Fibroblast of the aortic adventitia (primary cell): ENCODE data around the gene CDH12. TPM values are rescaled to one million over a fixed set of nuclear protein-coding genes. Genes with fewer than 3 reads are reported as not detected.

Experiments
- DNase-seq: peaks from one replicate; pipeline ENCODE4 v3.0.0-alpha.2; 2010; ENCODE audit warnings: low read depth
- H3K4me3 ChIP-seq: 2 replicates; pipeline ENCODE4 v1.5.1; 2011; ENCODE audit warnings: low read depth, mild to moderate bottlenecking, control low read depth, low read length, moderate library complexity
- CTCF ChIP-seq: IDR thresholded peaks from 2 replicates; pipeline ENCODE4 v1.5.1; 2011; ENCODE audit warnings: mild to moderate bottlenecking, low read length, control low read depth, inconsistent platforms; ENCODE audit not compliant: insufficient read depth
- total RNA-seq: library from RNA; depleted of rRNA; stranded (reverse); fragments of >200 nt; gene quantifications from 2 replicates; pipeline ENCODE4 v1.2.3, GENCODE V29; 2012; ENCODE audit warnings: low replicate concordance

CDH12 gene
- total RNA-seq, 1 donor, result 0.09 TPM

GRCh38 chr5:21919414-21920022 is 933.6 kb downstream of the CDH12 start:
- peak; percentile 15 for DNase-seq

GRCh38 chr5:21918451-21918850 is 934.7 kb downstream of the CDH12 start:
- H3K4me3 ChIP-seq, result no peak overlapping the region
- no peak for DNase-seq
- TF ChIP-seq CTCF, result no peak

More at GRCh38 chr5:21919414-21920022, 933.6 kb downstream of the CDH12 start:
- TF ChIP-seq CTCF, result peak; percentile 46
- H3K4me3 ChIP-seq, result no peak overlapping the region

- no peak for TF ChIP-seq CTCF
- H3K4me3 ChIP-seq, result no peak overlapping the region
- DNase-seq, result no peak
These were observed 942.4 kb downstream of the CDH12 start for GRCh38 chr5:21910731-21911130.

GRCh38 chr5:21895766-21896350 is 957.3 kb downstream of the CDH12 start:
- no peak for TF ChIP-seq CTCF
- DNase-seq, result no peak
- H3K4me3 ChIP-seq, result no peak overlapping the region

- TF ChIP-seq CTCF, result no peak
- no peak overlapping the region for H3K4me3 ChIP-seq
- no peak for DNase-seq
These were observed 960.0 kb downstream of the CDH12 start for GRCh38 chr5:21893161-21893560.

GRCh38 chr5:21889581-21889980 is 963.6 kb downstream of the CDH12 start:
- TF ChIP-seq CTCF, result no peak
- DNase-seq, result no peak
- H3K4me3 ChIP-seq, result no peak overlapping the region
